Esophagus squamous epithelium (tissue), 5 donors: Measurements from ENCODE around the gene FGF12. TPM values are rescaled to one million over a fixed set of nuclear protein-coding genes. Genes with fewer than 3 reads are reported as not detected.

ENCODE experiments used
- DNase-seq: peaks from one replicate; lab custom pipeline; 2025; lab: John Stamatoyannopoulos, UW
- H3K27ac ChIP-seq, 4 donors: fragments of 200-600 bp; sonication (generic); one replicate each; pipeline ENCODE4 v1.5.1; 2016 to 2019; ENCODE audit warnings: mild to moderate bottlenecking in 1 of 4
- H3K27me3 ChIP-seq, 4 donors: fragments of 200-600 bp; sonication (generic); 1 replicate in 3 of 4; 2 replicates in 1 of 4; pipeline versions ENCODE4 v1.5.1 to v1.6.0; 2017 to 2021; ENCODE audit warnings: antibody characterized with exemption in 1 of 4
- H3K36me3 ChIP-seq, 3 donors: fragments of 200-600 bp; sonication (generic); one replicate each; pipeline ENCODE4 v1.5.1; 2016 to 2019
- H3K4me1 ChIP-seq, 3 donors: fragments of 200-600 bp; sonication (generic); one replicate each; pipeline ENCODE4 v1.5.1; 2017 to 2019
- H3K4me3 ChIP-seq, 4 donors: fragments of 200-600 bp; sonication (generic); 1 replicate in 3 of 4; 2 replicates in 1 of 4; pipeline ENCODE4 v1.5.1; 2016 to 2019; ENCODE audit warnings: mild to moderate bottlenecking in 2 of 4, moderate library complexity in 1 of 4
- H3K9me3 ChIP-seq, 3 donors: fragments of 200-600 bp; sonication (generic); one replicate each; pipeline ENCODE4 v1.5.1; 2016 to 2019
- CTCF ChIP-seq, 6 experiments: fragments of 450-650 bp in 4 of 6; fragments of 200-600 bp in 2 of 6; sonication (generic) in 2 of 6; IDR thresholded peaks; one replicate each; pipeline ENCODE4 v1.5.1; 2016 to 2019; ENCODE audit warnings: antibody characterized with exemption in 6 of 6, mild to moderate bottlenecking in 4 of 6, moderate library complexity in 4 of 6
- POLR2A ChIP-seq, 4 donors: fragments of 450-650 bp; IDR thresholded peaks; one replicate each; pipeline ENCODE4 v1.6.1; 2017; ENCODE audit warnings: antibody characterized with exemption in 4 of 4, mild to moderate bottlenecking in 4 of 4, moderate library complexity in 3 of 4
- WGBS, 2 donors: methylation state at CpG; one replicate each; pipeline ENCODE4 v1.1.5; 2018; 5-methylcytosine and 5-hydroxymethylcytosine counted together
- intact Hi-C: fragments of 100-400 bp; cut with DNase I; formaldehyde crosslinking; loops from one replicate; pipeline ENCODE4 v1.15.0; 2022
- total RNA-seq, 4 donors: library from RNA; depleted of rRNA; stranded (reverse); fragments of >200 nt; gene quantifications; one replicate each; pipeline ENCODE4 v1.1.0, GENCODE V29; 2016
- donor health status: DM: yes; HTN: yes; CAD: no.

The FGF12 gene
- total RNA-seq, 4 donors from 2014 or later = 0.18 to 1.6 (median 0.86) TPM

DNA sequence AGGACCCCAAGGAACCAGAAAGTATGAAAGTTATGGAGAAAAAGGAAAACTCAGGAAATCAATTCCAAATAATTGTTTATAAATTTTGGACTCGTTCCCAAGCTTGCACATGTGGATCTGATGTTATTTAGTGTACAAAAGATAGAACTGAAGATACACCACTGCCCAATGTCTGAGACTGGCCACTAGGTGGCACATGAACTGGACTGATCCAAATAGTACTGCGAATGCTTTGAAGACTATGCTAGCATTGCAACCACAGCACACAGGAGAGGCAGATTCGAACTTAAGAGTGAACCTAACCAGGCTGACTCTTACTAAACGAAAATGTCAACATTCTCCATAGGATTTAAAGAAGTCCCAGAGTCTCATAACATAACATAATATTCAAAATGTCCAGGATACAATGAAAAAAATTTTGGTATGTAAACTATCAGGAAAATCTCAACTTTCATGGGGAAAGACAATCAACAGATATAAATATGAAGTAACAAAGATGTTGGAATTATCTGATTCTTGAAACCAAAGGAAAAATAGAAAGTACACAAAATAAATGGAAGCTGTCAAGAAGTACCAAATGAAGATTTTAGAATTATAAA is 596.7 kb downstream of the FGF12 start:
- 9 to 13% methylated on average over 4 of the region's 4 CpGs for WGBS, 2 donors
- no peak for DNase-seq
- Histone ChIP-seq H3K4me1 (no peaks in the 10 kb centered on the region), H3K27me3 (no peaks in the 10 kb centered on the region), H3K9me3 (no peaks in the 10 kb centered on the region), H3K27ac (no peak overlapping the region), H3K4me3 (no peak overlapping the region), H3K36me3 (no peaks in the 10 kb centered on the region)
- TF ChIP-seq POLR2A (IDR thresholded peaks at IDR 0.05) (no peak), CTCF (IDR thresholded peaks at IDR 0.05) (peak in 5 of 6 experiments; percentile 49 to 72 (median 65))
- intact Hi-C loops = no loop called here

DNA sequence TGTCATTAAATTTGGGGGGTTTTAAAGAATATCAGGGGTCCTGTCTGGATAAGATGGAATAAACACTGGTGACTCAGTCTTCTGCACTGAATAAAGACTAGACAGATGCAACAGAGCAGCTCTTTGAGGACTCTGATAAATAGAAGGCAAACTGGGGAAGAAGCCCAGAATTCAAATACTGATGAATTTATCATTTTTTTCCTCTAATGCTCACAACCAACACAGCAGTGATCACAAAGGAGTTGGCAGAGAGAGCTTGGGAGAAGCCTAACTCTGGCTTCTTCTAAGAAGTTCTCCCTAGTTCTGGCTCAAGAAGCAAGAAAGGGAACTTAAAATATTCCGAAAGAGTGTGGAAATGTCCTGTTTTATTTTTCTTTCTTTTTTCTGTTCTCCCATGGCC is 597.8 kb downstream of the FGF12 start:
- intact Hi-C loops = no loop called here
- 83 to 92% methylated on average over 1 of the region's 1 CpG for WGBS, 2 donors
- no peak for TF ChIP-seq POLR2A (IDR thresholded peaks at IDR 0.05)
- no peak for TF ChIP-seq CTCF (IDR thresholded peaks at IDR 0.05)
- no peak for DNase-seq
- H3K9me3 ChIP-seq = no peaks in the 10 kb centered on the region
- no peak overlapping the region for H3K27ac ChIP-seq
- no peaks in the 10 kb centered on the region for H3K4me1 ChIP-seq
- H3K36me3 ChIP-seq = no peaks in the 10 kb centered on the region
- no peak overlapping the region for H3K4me3 ChIP-seq
- no peaks in the 10 kb centered on the region for H3K27me3 ChIP-seq

- DNase-seq = no peak
- 50 to 59% methylated on average over 4 of the region's 4 CpGs for WGBS, 2 donors
- TF ChIP-seq POLR2A (IDR thresholded peaks at IDR 0.05) = no peak
- no peak for TF ChIP-seq CTCF (IDR thresholded peaks at IDR 0.05)
- no peak overlapping the region for H3K27ac ChIP-seq
- H3K27me3 ChIP-seq = no peaks in the 10 kb centered on the region
- H3K4me1 ChIP-seq = no peaks in the 10 kb centered on the region
- intact Hi-C loops = no loop called here
- no peaks in the 10 kb centered on the region for H3K36me3 ChIP-seq
- no peak overlapping the region for H3K4me3 ChIP-seq
- H3K9me3 ChIP-seq = no peaks in the 10 kb centered on the region
Measured at GRCh38 chr3:192128922-192129321, 598.4 kb downstream of the FGF12 start.

DNA sequence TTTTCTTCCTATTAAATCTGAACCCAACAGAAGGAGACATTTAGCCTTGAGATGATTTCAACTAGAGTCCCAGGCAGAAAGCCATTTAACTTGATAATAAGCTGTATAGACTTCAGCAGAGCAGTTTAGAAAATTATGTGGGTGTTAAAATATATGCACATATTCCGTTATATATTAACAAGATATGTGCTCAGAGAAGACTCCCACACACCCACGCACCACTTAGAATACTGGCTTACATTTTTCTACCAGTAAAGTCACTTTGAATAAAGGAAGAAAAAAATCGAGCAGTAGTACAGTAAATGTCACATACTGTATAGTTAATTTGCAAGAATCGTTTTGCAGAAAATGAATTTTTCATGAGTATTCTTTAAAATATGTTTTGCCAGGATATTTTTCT is 599.3 kb downstream of the FGF12 start:
- 67 to 69% methylated on average over 4 of the region's 4 CpGs for WGBS, 2 donors
- H3K36me3 ChIP-seq = no peaks in the 10 kb centered on the region
- intact Hi-C loops = no loop called here
- H3K27ac ChIP-seq = no peak overlapping the region
- H3K9me3 ChIP-seq = no peaks in the 10 kb centered on the region
- no peak for DNase-seq
- H3K4me3 ChIP-seq = no peak overlapping the region
- TF ChIP-seq POLR2A (IDR thresholded peaks at IDR 0.05) (no peak), CTCF (IDR thresholded peaks at IDR 0.05) (no peak)
- no peaks in the 10 kb centered on the region for H3K27me3 ChIP-seq
- H3K4me1 ChIP-seq = no peaks in the 10 kb centered on the region

GRCh38 chr3:192122832-192123594 is 604.3 kb downstream of the FGF12 start:
- intact Hi-C loops = no loop called here
- Histone ChIP-seq H3K27ac (no peak overlapping the region), H3K27me3 (no peaks in the 10 kb centered on the region), H3K4me3 (no peak overlapping the region), H3K36me3 (no peaks in the 10 kb centered on the region), H3K4me1 (no peaks in the 10 kb centered on the region), H3K9me3 (no peaks in the 10 kb centered on the region)
- WGBS, 2 donors = 72 to 74% methylated on average over 13 of the region's 13 CpGs
- no peak for DNase-seq
- TF ChIP-seq CTCF (IDR thresholded peaks at IDR 0.05) (no peak), POLR2A (IDR thresholded peaks at IDR 0.05) (no peak)
